K562 (cell line): ENCODE data around the gene ZNF440. TPM values are rescaled to one million over a fixed set of nuclear protein-coding genes. Genes with fewer than 3 reads are reported as not detected.
A peak's percentile ranks its signal among the peaks of the same experiment; 100 is the strongest.

ENCODE experiments used
- CC2D1A ChIP-seq: fragments of 450-650 bp; IDR thresholded peaks from 2 replicates; pipeline ENCODE4 v1.6.1; 2017; ENCODE audit warnings: mild to moderate bottlenecking
- E2F3 ChIP-seq: fragments of 250-450 bp; sonication (Bioruptor Pico); IDR thresholded peaks from 2 replicates; pipeline ENCODE4 v1.4.0; 2020; ENCODE audit warnings: mild to moderate bottlenecking
- ELF1 ChIP-seq: fragments of 200-800 bp; sonication (Bioruptor generic); IDR thresholded peaks from 2 replicates; pipeline ENCODE4 v1.6.1; 2016; ENCODE audit warnings: missing genetic modification characterization, missing compliant biosample characterization
- FOXK1 ChIP-seq: sonication (generic); formaldehyde crosslinking; IDR thresholded peaks from 2 replicates; pipeline ENCODE4 v1.8.0; 2022; ENCODE audit warnings: missing genetic modification reagents, mild to moderate bottlenecking, borderline replicate concordance
- POLR2AphosphoS5 ChIP-seq: IDR thresholded peaks from 2 replicates; pipeline ENCODE4 v1.6.1; 2011; ENCODE audit warnings: mild to moderate bottlenecking, low read depth, low read length, moderate library complexity; ENCODE audit not compliant: control insufficient read depth, insufficient read depth
- POLR2G ChIP-seq: fragments of 200-400 bp; formaldehyde crosslinking; IDR thresholded peaks from 2 replicates; pipeline ENCODE4 v1.6.1; 2017; ENCODE audit warnings: low read depth, mild to moderate bottlenecking, antibody characterized with exemption, low read length, moderate library complexity
- PTBP1 ChIP-seq: fragments of 200-400 bp; formaldehyde crosslinking; IDR thresholded peaks from 2 replicates; pipeline ENCODE4 v1.6.1; 2017; ENCODE audit warnings: low read depth, low read length
- SMARCB1 ChIP-seq: IDR thresholded peaks from 2 replicates; pipeline ENCODE4 v1.6.1; 2011; ENCODE audit warnings: improper control_type of control experiment, low read depth; ENCODE audit not compliant: insufficient read length
- ZKSCAN1 ChIP-seq: fragments of 150-350 bp; IDR thresholded peaks from 2 replicates; pipeline ENCODE4 v1.6.1; 2016; ENCODE audit warnings: low read depth, low read length
- polyA plus RNA-seq, 8 experiments: library from polyadenylated mRNA; depleted of rRNA in 4 of 8; stranded (reverse) in 5 of 8; unstranded in 3 of 8; fragments of >200 nt; fragmentation: Nextera tagmentation in 2 of 8; fragmentation: Illumina TruSeq in 1 of 8; extraction: Ambion mirVana in 2 of 8; extraction: Trizol in 1 of 8; gene quantifications; 2 replicates each; pipeline versions ENCODE4 v1.2.1 to v1.2.3, GENCODE V29; 2011 to 2014; ENCODE audit warnings: inconsistent platforms in 1 of 8, missing spikeins in 1 of 8
- total RNA-seq, 7 experiments: library from RNA; depleted of rRNA in 6 of 7; stranded (reverse); fragments of >200 nt in 6 of 7; fragmentation: Illumina TruSeq in 2 of 7; extraction: Trizol in 2 of 7; gene quantifications; 2 replicates each; pipeline versions ENCODE4 v1.2.1 to v1.2.3, GENCODE V29; 2011 to 2021; ENCODE audit warnings: low replicate concordance in 1 of 7
- TF ChIP-seq, protein P1 (sequence below): fragments of 450-650 bp; IDR thresholded peaks from 2 replicates; pipeline ENCODE4 v1.6.1; 2016; ENCODE audit warnings: mild to moderate bottlenecking
- TF ChIP-seq, protein P2 (sequence below): sonication (generic); formaldehyde crosslinking; IDR thresholded peaks from 2 replicates; pipeline ENCODE4 v1.8.0; 2023; ENCODE audit warnings: missing genetic modification reagents, mild to moderate bottlenecking, borderline replicate concordance
- TF ChIP-seq, protein P3 (sequence below), 2 experiments: IDR thresholded peaks; 2 replicates each; pipeline ENCODE4 v1.6.1; 2012; ENCODE audit warnings: improper control_type of control experiment in 2 of 2, low read depth in 2 of 2, low read length in 2 of 2, borderline replicate concordance in 1 of 2
- TF ChIP-seq, protein P4 (sequence below), 2 experiments: fragments of 450-650 bp in 1 of 2; sonication (generic) in 1 of 2; formaldehyde crosslinking in 1 of 2; IDR thresholded peaks in 1 of 2; conservative IDR thresholded peaks in 1 of 2; 2 replicates each; pipeline versions ENCODE4 v1.6.1 to v1.8.1; 2016 to 2023; ENCODE audit warnings: mild to moderate bottlenecking in 2 of 2, moderate library complexity in 2 of 2, inconsistent platforms in 1 of 2, missing genetic modification reagents in 1 of 2

The ZNF440 gene
- total and polyA plus RNA-seq, 9 of the 15 experiments (the other 6 are each of a cell fraction or from before 2014, with no cell fraction given): 5.9 to 32.6 (median 13.4) TPM

DNA sequence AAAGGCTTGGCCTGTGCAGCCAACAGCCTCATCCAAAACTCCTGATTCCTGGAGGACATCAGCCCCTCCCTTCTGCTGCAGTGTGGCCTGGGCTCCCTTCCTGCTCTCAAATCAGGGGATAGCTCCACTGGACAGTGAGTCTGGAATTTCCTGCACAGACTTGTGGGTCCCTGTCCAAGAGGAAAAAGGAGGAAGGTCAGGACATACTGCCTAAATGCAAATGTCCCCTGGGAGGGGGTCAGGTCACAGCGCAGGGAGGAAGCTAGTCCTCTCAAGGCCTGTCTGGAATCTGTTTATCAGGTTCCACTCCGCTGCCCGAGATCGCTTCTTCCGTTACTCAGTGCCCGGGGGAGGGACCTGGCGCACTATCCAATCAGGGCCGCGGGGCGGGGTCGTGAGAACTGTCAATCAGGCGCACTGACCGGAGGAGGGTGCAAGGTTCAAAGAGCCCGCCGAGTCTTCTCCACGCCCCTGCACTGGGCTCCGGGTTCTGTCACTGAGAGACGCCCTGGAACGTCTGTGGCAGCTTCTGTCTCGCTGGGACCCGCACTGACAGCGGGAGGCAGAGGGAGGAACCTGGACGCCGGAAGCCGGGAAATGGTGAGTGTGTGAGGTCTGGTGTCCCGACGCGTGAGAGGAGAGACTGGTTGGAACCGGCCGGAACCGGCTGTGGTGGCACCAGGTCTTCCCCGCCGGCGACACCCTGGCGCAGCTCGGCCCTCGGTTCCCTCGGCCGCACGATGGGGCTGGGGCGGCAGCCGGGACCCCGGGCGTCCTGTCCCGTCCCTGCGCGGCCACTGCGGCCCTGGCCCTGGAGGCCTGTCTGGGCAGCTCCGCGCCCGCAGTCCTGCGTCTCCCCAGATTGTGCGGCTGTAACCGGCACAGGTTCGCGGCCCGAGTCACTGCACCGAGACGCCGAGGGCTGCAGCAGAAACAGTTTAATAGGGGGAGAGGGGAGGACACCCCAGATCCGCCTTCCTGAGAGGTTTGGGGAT lies 47.2 kb upstream of the ZNF440 start, which contains the start of gene ZNF441 (continued):
- TF ChIP-seq, protein P1, sequence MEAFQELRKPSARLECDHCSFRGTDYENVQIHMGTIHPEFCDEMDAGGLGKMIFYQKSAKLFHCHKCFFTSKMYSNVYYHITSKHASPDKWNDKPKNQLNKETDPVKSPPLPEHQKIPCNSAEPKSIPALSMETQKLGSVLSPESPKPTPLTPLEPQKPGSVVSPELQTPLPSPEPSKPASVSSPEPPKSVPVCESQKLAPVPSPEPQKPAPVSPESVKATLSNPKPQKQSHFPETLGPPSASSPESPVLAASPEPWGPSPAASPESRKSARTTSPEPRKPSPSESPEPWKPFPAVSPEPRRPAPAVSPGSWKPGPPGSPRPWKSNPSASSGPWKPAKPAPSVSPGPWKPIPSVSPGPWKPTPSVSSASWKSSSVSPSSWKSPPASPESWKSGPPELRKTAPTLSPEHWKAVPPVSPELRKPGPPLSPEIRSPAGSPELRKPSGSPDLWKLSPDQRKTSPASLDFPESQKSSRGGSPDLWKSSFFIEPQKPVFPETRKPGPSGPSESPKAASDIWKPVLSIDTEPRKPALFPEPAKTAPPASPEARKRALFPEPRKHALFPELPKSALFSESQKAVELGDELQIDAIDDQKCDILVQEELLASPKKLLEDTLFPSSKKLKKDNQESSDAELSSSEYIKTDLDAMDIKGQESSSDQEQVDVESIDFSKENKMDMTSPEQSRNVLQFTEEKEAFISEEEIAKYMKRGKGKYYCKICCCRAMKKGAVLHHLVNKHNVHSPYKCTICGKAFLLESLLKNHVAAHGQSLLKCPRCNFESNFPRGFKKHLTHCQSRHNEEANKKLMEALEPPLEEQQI: 0 out of 2 replicates have a peak, but pooled peaks have one; percentile 49
- TF ChIP-seq ELF1 (tag) (no peak), SMARCB1 (no peak), FOXK1 (CRISPR knock-in tag) (0 out of 2 replicates have a peak, but pooled peaks have one; percentile 38), ZKSCAN1 (0 out of 2 replicates have a peak, but pooled peaks have one; percentile 4), E2F3 (no peak), CC2D1A (0 out of 2 replicates have a peak, but pooled peaks have one; percentile 53), POLR2G (peak; percentile 93), POLR2AphosphoS5 (peak; percentile 69), PTBP1 (no peak)
- TF ChIP-seq, protein P2, sequence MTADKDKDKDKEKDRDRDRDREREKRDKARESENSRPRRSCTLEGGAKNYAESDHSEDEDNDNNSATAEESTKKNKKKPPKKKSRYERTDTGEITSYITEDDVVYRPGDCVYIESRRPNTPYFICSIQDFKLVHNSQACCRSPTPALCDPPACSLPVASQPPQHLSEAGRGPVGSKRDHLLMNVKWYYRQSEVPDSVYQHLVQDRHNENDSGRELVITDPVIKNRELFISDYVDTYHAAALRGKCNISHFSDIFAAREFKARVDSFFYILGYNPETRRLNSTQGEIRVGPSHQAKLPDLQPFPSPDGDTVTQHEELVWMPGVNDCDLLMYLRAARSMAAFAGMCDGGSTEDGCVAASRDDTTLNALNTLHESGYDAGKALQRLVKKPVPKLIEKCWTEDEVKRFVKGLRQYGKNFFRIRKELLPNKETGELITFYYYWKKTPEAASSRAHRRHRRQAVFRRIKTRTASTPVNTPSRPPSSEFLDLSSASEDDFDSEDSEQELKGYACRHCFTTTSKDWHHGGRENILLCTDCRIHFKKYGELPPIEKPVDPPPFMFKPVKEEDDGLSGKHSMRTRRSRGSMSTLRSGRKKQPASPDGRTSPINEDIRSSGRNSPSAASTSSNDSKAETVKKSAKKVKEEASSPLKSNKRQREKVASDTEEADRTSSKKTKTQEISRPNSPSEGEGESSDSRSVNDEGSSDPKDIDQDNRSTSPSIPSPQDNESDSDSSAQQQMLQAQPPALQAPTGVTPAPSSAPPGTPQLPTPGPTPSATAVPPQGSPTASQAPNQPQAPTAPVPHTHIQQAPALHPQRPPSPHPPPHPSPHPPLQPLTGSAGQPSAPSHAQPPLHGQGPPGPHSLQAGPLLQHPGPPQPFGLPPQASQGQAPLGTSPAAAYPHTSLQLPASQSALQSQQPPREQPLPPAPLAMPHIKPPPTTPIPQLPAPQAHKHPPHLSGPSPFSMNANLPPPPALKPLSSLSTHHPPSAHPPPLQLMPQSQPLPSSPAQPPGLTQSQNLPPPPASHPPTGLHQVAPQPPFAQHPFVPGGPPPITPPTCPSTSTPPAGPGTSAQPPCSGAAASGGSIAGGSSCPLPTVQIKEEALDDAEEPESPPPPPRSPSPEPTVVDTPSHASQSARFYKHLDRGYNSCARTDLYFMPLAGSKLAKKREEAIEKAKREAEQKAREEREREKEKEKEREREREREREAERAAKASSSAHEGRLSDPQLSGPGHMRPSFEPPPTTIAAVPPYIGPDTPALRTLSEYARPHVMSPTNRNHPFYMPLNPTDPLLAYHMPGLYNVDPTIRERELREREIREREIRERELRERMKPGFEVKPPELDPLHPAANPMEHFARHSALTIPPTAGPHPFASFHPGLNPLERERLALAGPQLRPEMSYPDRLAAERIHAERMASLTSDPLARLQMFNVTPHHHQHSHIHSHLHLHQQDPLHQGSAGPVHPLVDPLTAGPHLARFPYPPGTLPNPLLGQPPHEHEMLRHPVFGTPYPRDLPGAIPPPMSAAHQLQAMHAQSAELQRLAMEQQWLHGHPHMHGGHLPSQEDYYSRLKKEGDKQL (CRISPR knock-in tag): no peak
- TF ChIP-seq, protein P3, sequence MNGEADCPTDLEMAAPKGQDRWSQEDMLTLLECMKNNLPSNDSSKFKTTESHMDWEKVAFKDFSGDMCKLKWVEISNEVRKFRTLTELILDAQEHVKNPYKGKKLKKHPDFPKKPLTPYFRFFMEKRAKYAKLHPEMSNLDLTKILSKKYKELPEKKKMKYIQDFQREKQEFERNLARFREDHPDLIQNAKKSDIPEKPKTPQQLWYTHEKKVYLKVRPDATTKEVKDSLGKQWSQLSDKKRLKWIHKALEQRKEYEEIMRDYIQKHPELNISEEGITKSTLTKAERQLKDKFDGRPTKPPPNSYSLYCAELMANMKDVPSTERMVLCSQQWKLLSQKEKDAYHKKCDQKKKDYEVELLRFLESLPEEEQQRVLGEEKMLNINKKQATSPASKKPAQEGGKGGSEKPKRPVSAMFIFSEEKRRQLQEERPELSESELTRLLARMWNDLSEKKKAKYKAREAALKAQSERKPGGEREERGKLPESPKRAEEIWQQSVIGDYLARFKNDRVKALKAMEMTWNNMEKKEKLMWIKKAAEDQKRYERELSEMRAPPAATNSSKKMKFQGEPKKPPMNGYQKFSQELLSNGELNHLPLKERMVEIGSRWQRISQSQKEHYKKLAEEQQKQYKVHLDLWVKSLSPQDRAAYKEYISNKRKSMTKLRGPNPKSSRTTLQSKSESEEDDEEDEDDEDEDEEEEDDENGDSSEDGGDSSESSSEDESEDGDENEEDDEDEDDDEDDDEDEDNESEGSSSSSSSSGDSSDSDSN (IDR thresholded peaks at IDR 0.05; ENCODE audit: borderline replicate concordance in 1 of 2, low read depth in 2 of 2, low read length in 2 of 2): peak; percentile 81 to 89
- TF ChIP-seq, protein P4, sequence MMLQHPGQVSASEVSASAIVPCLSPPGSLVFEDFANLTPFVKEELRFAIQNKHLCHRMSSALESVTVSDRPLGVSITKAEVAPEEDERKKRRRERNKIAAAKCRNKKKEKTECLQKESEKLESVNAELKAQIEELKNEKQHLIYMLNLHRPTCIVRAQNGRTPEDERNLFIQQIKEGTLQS (IDR thresholded peaks at IDR 0.05): no peak
- TF ChIP-seq, protein P4 (CRISPR knock-in tag; conservative IDR thresholded peaks at IDR 0.05): 0 out of 2 replicates have a peak, but pooled peaks have one; percentile 44
